A549 (cell line): ENCODE results near the gene RBMS3. TPM values are rescaled to one million over a fixed set of nuclear protein-coding genes. Genes with fewer than 3 reads are reported as not detected.
"Not testable (repeated sequence)": the region's sequence is repeated elsewhere in the genome, so short reads cannot be mapped to it uniquely, and the experiment has no call there.

ENCODE experiments used
- ATAC-seq, 2 experiments: fragments of 200-7000 bp in 1 of 2; fragments of >200 bp in 1 of 2; cut with Nextera tagmentation in 1 of 2; cut with Tn5 transposase in 1 of 2; 3 replicates each; pipeline versions ENCODE4 v1.8.0 to v1.9.1; 2018 to 2020; ENCODE audit warnings: mild to moderate bottlenecking in 1 of 2, moderate library complexity in 1 of 2
- CTCF ChIA-PET: fragments of 300-600 bp; sonication (Branson Sonifier 250); formaldehyde crosslinking; extraction: SDS; loops from one replicate; lab custom pipeline; 2021; ENCODE audit warnings: antibody characterized with exemption, inconsistent platforms; lab: Yijun Ruan, JAX
- POLR2A ChIA-PET: fragments of 350-600 bp; formaldehyde crosslinking; extraction: SDS; loops from one replicate; lab custom pipeline; 2021; ENCODE audit warnings: antibody characterized with exemption, inconsistent platforms; lab: Yijun Ruan, JAX
- DNase-seq, 2 experiments: peaks; one replicate each; pipeline versions ENCODE4 v3.0.0 to v3.0.0-alpha.2; 2011 to 2016; ENCODE audit warnings: low read depth in 1 of 2, low spot score in 1 of 2
- FAIRE-seq: peaks from 2 replicates; lab custom pipeline; 2011; peaks lifted over from hg19 to GRCh38; lab: Jason Lieb, UNC
- H3K27ac ChIP-seq, 2 experiments: fragments of >200 bp; sonication (Bioruptor Twin); formaldehyde crosslinking; 3 replicates each; pipeline ENCODE4 v1.5.1; 2016 to 2017
- H3K4me1 ChIP-seq: fragments of >200 bp; sonication (Bioruptor Twin); formaldehyde crosslinking; 3 replicates; pipeline ENCODE4 v1.6.1; 2016
- H3K4me2 ChIP-seq: fragments of >200 bp; sonication (Bioruptor Twin); formaldehyde crosslinking; 3 replicates; pipeline ENCODE4 v1.6.1; 2016
- H3K4me3 ChIP-seq: fragments of >200 bp; sonication (Bioruptor Twin); formaldehyde crosslinking; 3 replicates; pipeline ENCODE4 v1.5.1; 2016
- H3K9me3 ChIP-seq: fragments of >200 bp; sonication (Bioruptor Twin); formaldehyde crosslinking; 3 replicates; pipeline ENCODE4 v1.6.1; 2016
- BHLHE40 ChIP-seq: IDR thresholded peaks from 2 replicates; pipeline ENCODE4 v1.6.1; 2012; ENCODE audit warnings: low read depth, low read length, inconsistent platforms
- CBX2 ChIP-seq: fragments of 200-600 bp; sonication (generic); IDR thresholded peaks from 2 replicates; pipeline ENCODE4 v1.6.1; 2016; ENCODE audit warnings: low read depth, mild to moderate bottlenecking, borderline replicate concordance
- CEBPB ChIP-seq, 2 experiments: fragments of >200 bp in 1 of 2; sonication (Bioruptor Twin) in 1 of 2; formaldehyde crosslinking in 1 of 2; IDR thresholded peaks; 2 replicates each; pipeline ENCODE4 v1.6.1; 2012 to 2016
- CHD4 ChIP-seq: fragments of 200-600 bp; sonication (generic); IDR thresholded peaks from 2 replicates; pipeline ENCODE4 v1.6.1; 2016; ENCODE audit warnings: antibody characterized with exemption, mild to moderate bottlenecking, borderline replicate concordance
- EHF ChIP-seq: fragments of 250-450 bp; sonication (Bioruptor Pico); IDR thresholded peaks from 2 replicates; pipeline ENCODE4 v1.5.0; 2020; ENCODE audit warnings: mild to moderate bottlenecking
- HDAC2 ChIP-seq: fragments of 200-600 bp; sonication (generic); IDR thresholded peaks from 2 replicates; pipeline ENCODE4 v1.6.1; 2016
- HOXB5 ChIP-seq: fragments of 250-450 bp; sonication (Bioruptor Pico); IDR thresholded peaks from 2 replicates; pipeline ENCODE4 v1.5.0; 2020; ENCODE audit warnings: mild to moderate bottlenecking, moderate library complexity
- JUN ChIP-seq, 2 experiments: fragments of >200 bp; sonication (Bioruptor Twin); formaldehyde crosslinking; IDR thresholded peaks; 2 replicates in 1 of 2; 3 replicates in 1 of 2; pipeline ENCODE4 v1.6.1; 2016 to 2017
- JUNB ChIP-seq: fragments of >200 bp; sonication (Bioruptor Twin); formaldehyde crosslinking; IDR thresholded peaks from 2 replicates; pipeline ENCODE4 v1.6.1; 2016
- MAFK ChIP-seq: fragments of 450-650 bp; IDR thresholded peaks from 2 replicates; pipeline ENCODE4 v1.6.1; 2014; ENCODE audit not compliant: partially characterized antibody
- MAZ ChIP-seq: fragments of 150-350 bp; IDR thresholded peaks from 2 replicates; pipeline ENCODE4 v1.6.1; 2014; ENCODE audit warnings: antibody characterized with exemption, low read depth, low read length, borderline replicate concordance
- NFE2L2 ChIP-seq: fragments of 150-350 bp; conservative IDR thresholded peaks from 2 replicates; pipeline ENCODE4 v1.6.1; 2014; ENCODE audit warnings: low read length
- PHF8 ChIP-seq: fragments of 200-600 bp; sonication (generic); IDR thresholded peaks from 2 replicates; pipeline ENCODE4 v1.6.1; 2016; ENCODE audit warnings: low read depth, mild to moderate bottlenecking, antibody characterized with exemption, moderate library complexity, borderline replicate concordance
- RAD21 ChIP-seq, 2 experiments: fragments of >200 bp in 1 of 2; sonication (Bioruptor Twin) in 1 of 2; formaldehyde crosslinking in 1 of 2; IDR thresholded peaks in 1 of 2; conservative IDR thresholded peaks in 1 of 2; 2 replicates in 1 of 2; 3 replicates in 1 of 2; pipeline ENCODE4 v1.6.1; 2012 to 2018; ENCODE audit warnings: inconsistent platforms in 1 of 2
- RFX5 ChIP-seq: fragments of 450-650 bp; IDR thresholded peaks from 2 replicates; pipeline ENCODE4 v1.7.1; 2014; ENCODE audit warnings: antibody characterized with exemption, mild to moderate bottlenecking, moderate library complexity
- TP53 ChIP-seq: fragments of 250-450 bp; sonication (Bioruptor Pico); IDR thresholded peaks from 2 replicates; pipeline ENCODE4 v1.5.0; 2021; ENCODE audit warnings: mild to moderate bottlenecking, moderate library complexity
- USF2 ChIP-seq: fragments of 450-650 bp; IDR thresholded peaks from 2 replicates; pipeline ENCODE4 v1.6.1; 2014; ENCODE audit warnings: antibody characterized with exemption
- ZNF302 ChIP-seq: fragments of 250-450 bp; sonication (Bioruptor Pico); IDR thresholded peaks from 2 replicates; pipeline ENCODE4 v1.9.0; 2021; ENCODE audit warnings: inconsistent platforms, mild to moderate bottlenecking, moderate library complexity
- ZSCAN20 ChIP-seq: fragments of 250-450 bp; sonication (Bioruptor Pico); IDR thresholded peaks from 2 replicates; pipeline ENCODE4 v1.8.0; 2022; ENCODE audit warnings: mild to moderate bottlenecking, moderate library complexity
- WGBS: methylation state at CpG from one replicate; pipeline ENCODE4 v1.1.6; 2017; ENCODE audit errors: missing lambda C conversion rate; 5-methylcytosine and 5-hydroxymethylcytosine counted together
- polyA plus RNA-seq, 4 experiments: library from polyadenylated mRNA; depleted of rRNA in 3 of 4; stranded (reverse); fragments of >200 nt; fragmentation: RNase III in 1 of 4; extraction: RNeasy Plus Mini Kit Qiagen cat#74134 plus additional on column Dnase treatment in 1 of 4; gene quantifications; 2 replicates in 3 of 4; 3 replicates in 1 of 4; pipeline ENCODE4 v1.2.3, GENCODE V29; 2011 to 2017
- TF ChIP-seq, protein P1 (sequence below): fragments of >200 bp; sonication (Bioruptor Twin); formaldehyde crosslinking; IDR thresholded peaks from 2 replicates; pipeline ENCODE4 v1.6.1; 2016
- TF ChIP-seq, protein P2 (sequence below): fragments of 250-450 bp; sonication (Bioruptor Pico); IDR thresholded peaks from 2 replicates; pipeline ENCODE4 v1.5.0; 2020; ENCODE audit warnings: low read depth, mild to moderate bottlenecking, moderate library complexity

The RBMS3 gene
- polyA plus RNA-seq, 2 of the 4 experiments (the other 2 are of a cell fraction), result 0.92 to 4.1 TPM

DNA sequence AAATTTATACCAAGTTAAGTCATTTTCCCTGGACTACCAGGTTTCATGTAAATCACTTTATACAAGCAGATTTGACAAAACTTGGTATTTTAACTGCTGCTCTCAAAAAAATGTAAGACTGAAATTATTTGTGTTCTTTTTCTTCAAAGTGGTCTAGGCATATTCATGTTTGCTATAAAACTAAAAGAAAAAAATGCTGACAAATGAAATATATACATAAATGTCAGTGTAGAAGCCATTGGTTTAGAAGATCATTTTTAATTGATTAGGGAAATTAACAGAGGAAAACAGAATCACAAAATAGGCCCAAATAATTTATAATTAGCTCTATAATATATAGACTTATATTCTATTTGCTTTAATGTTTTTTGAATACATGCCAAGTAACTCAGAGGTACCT is 523.2 kb downstream of the RBMS3 start:
- Histone ChIP-seq H3K9me3 (no peaks in the 10 kb centered on the region), H3K4me1 (no peaks in the 10 kb centered on the region), H3K4me2 (no peak overlapping the region), H3K27ac (no peak overlapping the region), H3K4me3 (no peak overlapping the region)
- no peak for ATAC-seq
- CTCF ChIA-PET, result no interaction called here
- TF ChIP-seq MAFK (peak; percentile 89), USF2 (no peak)
- POLR2A ChIA-PET, result no interaction called here
- DNase-seq, result no peak
- FAIRE-seq, result no peak

DNA sequence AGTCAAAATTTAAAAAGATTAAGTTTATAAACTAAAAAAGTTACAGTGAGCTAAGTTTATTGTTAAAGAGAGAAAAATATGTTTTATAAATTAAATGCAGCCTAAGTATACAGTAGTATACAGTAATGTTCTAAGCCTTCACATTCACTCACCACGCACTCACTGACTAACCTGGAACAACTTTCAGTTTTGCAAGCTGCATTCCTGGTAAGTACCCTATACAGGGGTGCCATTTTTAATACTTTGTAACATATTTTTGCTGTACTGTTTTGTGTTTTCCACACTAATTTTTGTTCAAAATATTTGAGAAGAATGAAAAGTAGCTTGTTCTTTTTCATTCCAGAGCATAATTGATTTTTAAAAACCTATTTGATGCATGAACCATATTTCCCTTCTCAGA is 524.9 kb downstream of the RBMS3 start:
- no peak overlapping the region for H3K27ac ChIP-seq
- FAIRE-seq (no peak), DNase-seq (no peak), ATAC-seq (no peak)
- 2% methylated on average over 1 of the region's 1 CpG for WGBS
- ChIA-PET CTCF (no interaction called here), POLR2A (no interaction called here)
- no peaks in the 10 kb centered on the region for H3K4me1 ChIP-seq
- TF ChIP-seq NFE2L2 (no peak), MAFK (no peak), RAD21 (conservative IDR thresholded peaks at IDR 0.05 in 1 of 2, IDR thresholded peaks at IDR 0.05 in 1 of 2) (no peak), JUNB (no peak), CHD4 (no peak), ZSCAN20 (no peak), RFX5 (no peak), CBX2 (no peak), BHLHE40 (no peak), EHF (CRISPR knock-in tag) (no peak), MAZ (no peak), CEBPB (IDR thresholded peaks at IDR 0.05) (no peak), PHF8 (no peak), TP53 (CRISPR knock-in tag) (no peak), HOXB5 (CRISPR knock-in tag) (no peak)
- TF ChIP-seq, protein P1, sequence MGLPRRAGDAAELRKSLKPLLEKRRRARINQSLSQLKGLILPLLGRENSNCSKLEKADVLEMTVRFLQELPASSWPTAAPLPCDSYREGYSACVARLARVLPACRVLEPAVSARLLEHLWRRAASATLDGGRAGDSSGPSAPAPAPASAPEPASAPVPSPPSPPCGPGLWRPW, result no peak
- no peak overlapping the region for H3K4me2 ChIP-seq
- H3K4me3 ChIP-seq, result no peak overlapping the region
- H3K9me3 ChIP-seq, result no peaks in the 10 kb centered on the region

DNA sequence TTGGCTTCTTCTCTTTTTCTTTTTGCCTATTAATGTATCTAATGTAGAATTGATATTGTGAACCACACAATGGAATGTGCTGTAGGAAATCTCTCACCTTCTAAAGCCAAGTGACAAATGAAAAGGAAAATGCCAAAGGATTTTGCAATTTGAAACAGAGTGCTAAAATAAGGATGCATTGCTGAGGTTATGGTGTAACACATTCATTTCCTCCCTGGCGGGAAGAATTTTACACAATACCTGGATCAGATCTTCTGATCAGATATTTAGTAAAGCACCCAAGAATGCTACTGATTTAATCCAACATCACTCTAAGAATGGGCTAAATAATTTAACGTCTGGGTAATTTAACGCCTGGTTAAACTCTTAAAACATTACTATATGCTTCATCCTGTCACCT is 527.5 kb downstream of the RBMS3 start:
- H3K4me2 ChIP-seq, CTCF ChIA-PET, ATAC-seq, H3K27ac ChIP-seq, H3K4me1 ChIP-seq, DNase-seq, POLR2A ChIA-PET, FAIRE-seq, H3K9me3 ChIP-seq, H3K4me3 ChIP-seq: not testable (repeated sequence)
- WGBS, result 85% methylated on average over 3 of the region's 3 CpGs

DNA sequence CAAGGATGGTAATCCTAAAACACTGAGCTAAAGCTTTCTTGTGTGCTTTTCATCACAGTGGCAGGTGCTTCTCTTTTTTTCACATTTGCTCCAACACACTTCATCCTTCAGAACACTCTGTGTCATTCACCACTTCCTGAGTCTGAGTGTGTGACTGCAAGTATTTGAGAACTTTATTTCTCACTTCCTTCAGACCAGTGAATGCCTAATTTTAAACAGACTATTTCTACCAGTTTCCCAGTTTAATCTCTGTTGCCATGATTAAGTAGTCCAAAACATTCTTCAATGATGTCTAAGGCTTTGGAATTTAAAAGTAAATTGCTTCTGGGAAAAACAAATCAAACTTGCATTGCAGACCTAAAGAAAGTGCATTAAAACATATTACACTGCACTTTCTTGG is 541.2 kb downstream of the RBMS3 start:
- ATAC-seq, result no peak
- peak; percentile 7 for FAIRE-seq
- Histone ChIP-seq H3K4me2 (no peak overlapping the region), H3K27ac (no peak overlapping the region), H3K4me3 (no peak overlapping the region), H3K9me3 (no peaks in the 10 kb centered on the region), H3K4me1 (no peaks in the 10 kb centered on the region)
- ChIA-PET CTCF (no interaction called here), POLR2A (no interaction called here)
- DNase-seq, result no peak
- no peak for TF ChIP-seq HDAC2
- TF ChIP-seq JUN (IDR thresholded peaks at IDR 0.05), result no peak
- TF ChIP-seq ZNF302 (CRISPR knock-in tag), result no peak
- TF ChIP-seq, protein P2, sequence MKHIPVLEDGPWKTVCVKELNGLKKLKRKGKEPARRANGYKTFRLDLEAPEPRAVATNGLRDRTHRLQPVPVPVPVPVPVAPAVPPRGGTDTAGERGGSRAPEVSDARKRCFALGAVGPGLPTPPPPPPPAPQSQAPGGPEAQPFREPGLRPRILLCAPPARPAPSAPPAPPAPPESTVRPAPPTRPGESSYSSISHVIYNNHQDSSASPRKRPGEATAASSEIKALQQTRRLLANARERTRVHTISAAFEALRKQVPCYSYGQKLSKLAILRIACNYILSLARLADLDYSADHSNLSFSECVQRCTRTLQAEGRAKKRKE (CRISPR knock-in tag), result no peak
